GM23248 (cell line): ENCODE results near the gene FBXO15.

Experiments used
- EZH2 ChIP-seq: fragments of 200-600 bp; sonication (generic); IDR thresholded peaks from 2 replicates; pipeline ENCODE4 v1.6.1; 2018; ENCODE audit warnings: antibody characterized with exemption, mild to moderate bottlenecking; ENCODE audit not compliant: insufficient read depth, poor library complexity, severe bottlenecking
- EZH2phosphoT487 ChIP-seq: fragments of 200-600 bp; sonication (generic); IDR thresholded peaks from 2 replicates; pipeline ENCODE4 v1.6.1; 2018; ENCODE audit warnings: antibody characterized with exemption, moderate library complexity, mild to moderate bottlenecking, low read depth; ENCODE audit not compliant: insufficient read depth

- TF ChIP-seq EZH2, result no peak
- no peak for TF ChIP-seq EZH2phosphoT487
Measured at GRCh38 chr18:74083557-74083952, 64.1 kb downstream of the FBXO15 start.
